GM19324 (cell line): ENCODE data around the gene TBC1D5.
A peak's percentile ranks its signal among the peaks of the same experiment; 100 is the strongest.
"Not testable (repeated sequence)": the region's sequence is repeated elsewhere in the genome, so short reads cannot be mapped to it uniquely, and the experiment has no call there.

Source experiments
- ATAC-seq: cut with Tn5 transposase; IDR thresholded peaks from one replicate; pipeline ENCODE4 v1.9.1; 2021; ENCODE audit warnings: mild to moderate bottlenecking, moderate library complexity; ENCODE audit not compliant: unreplicated experiment, low FRiP score

The TBC1D5 gene

GRCh38 chr3:17431004-17431403 lies 311.4 kb downstream of the TBC1D5 start:
- ATAC-seq: no peak

- no peak for ATAC-seq
Observed at GRCh38 chr3:17430582-17430981, 311.8 kb downstream of the TBC1D5 start.

- ATAC-seq: no peak
Observed at GRCh38 chr3:17423786-17424536, 318.5 kb downstream of the TBC1D5 start.

- no peak for ATAC-seq
Observed at GRCh38 chr3:17422636-17423035, 319.8 kb downstream of the TBC1D5 start.

- no peak for ATAC-seq
Observed at GRCh38 chr3:17420668-17421067, 321.8 kb downstream of the TBC1D5 start.

GRCh38 chr3:17412950-17413530 lies 329.4 kb downstream of the TBC1D5 start:
- peak; percentile 69 for ATAC-seq

- ATAC-seq: no peak
Observed at GRCh38 chr3:17411157-17411877, 331.1 kb downstream of the TBC1D5 start.

- no peak for ATAC-seq
Observed at GRCh38 chr3:17407576-17407975, 334.9 kb downstream of the TBC1D5 start.

- no peak for ATAC-seq
Observed at GRCh38 chr3:17404548-17404947, 337.9 kb downstream of the TBC1D5 start.

- ATAC-seq: no peak
Observed at GRCh38 chr3:17402442-17402841, 340.0 kb downstream of the TBC1D5 start.

GRCh38 chr3:17401912-17402311 lies 340.5 kb downstream of the TBC1D5 start:
- ATAC-seq: no peak

- peak; percentile 52 for ATAC-seq
Observed at GRCh38 chr3:17399586-17399985, 342.8 kb downstream of the TBC1D5 start.

- peak; percentile 97 for ATAC-seq
Observed at GRCh38 chr3:17398959-17399551, 343.4 kb downstream of the TBC1D5 start.

GRCh38 chr3:17396036-17396435 lies 346.4 kb downstream of the TBC1D5 start:
- ATAC-seq: no peak

- ATAC-seq: no peak
Observed at GRCh38 chr3:17394541-17395155, 347.8 kb downstream of the TBC1D5 start.

- ATAC-seq: not testable (repeated sequence)
Observed at GRCh38 chr3:17392516-17392915, 349.9 kb downstream of the TBC1D5 start.

- no peak for ATAC-seq
Observed at GRCh38 chr3:17390785-17391184, 351.6 kb downstream of the TBC1D5 start.

GRCh38 chr3:17387108-17387507 lies 355.3 kb downstream of the TBC1D5 start:
- no peak for ATAC-seq

- no peak for ATAC-seq
Observed at GRCh38 chr3:17386432-17386831, 356.0 kb downstream of the TBC1D5 start.

- ATAC-seq: no peak
Observed at GRCh38 chr3:17384567-17385296, 357.7 kb downstream of the TBC1D5 start.
